PFSK-1 (cell line): ENCODE data around the gene ARHGAP25.
A peak's percentile ranks its signal among the peaks of the same experiment; 100 is the strongest.

ENCODE experiments used
- FOXP2 ChIP-seq: optimal IDR thresholded peaks from 2 replicates; pipeline ENCODE3; 2011; ENCODE audit warnings: borderline replicate concordance, control low read depth, inconsistent platforms; ENCODE audit not compliant: insufficient read depth; ENCODE audit errors: extremely low read length, extremely low read depth
- POLR2AphosphoS5 ChIP-seq: IDR thresholded peaks from 2 replicates; pipeline ENCODE4 v1.6.1; 2012; ENCODE audit warnings: low read depth, mild to moderate bottlenecking, control low read depth, low read length, moderate library complexity
- REST ChIP-seq, 2 experiments: IDR thresholded peaks; 2 replicates each; pipeline versions ENCODE4 v1.6.1 to v1.8.0; 2011 to 2012; ENCODE audit warnings: low read depth in 2 of 2, low read length in 2 of 2, control low read depth in 1 of 2, inconsistent platforms in 1 of 2, mild to moderate bottlenecking in 1 of 2, moderate library complexity in 1 of 2; ENCODE audit not compliant: insufficient read depth in 1 of 2
- SIN3A ChIP-seq: IDR thresholded peaks from 2 replicates; pipeline ENCODE4 v1.6.1; 2012; ENCODE audit warnings: mild to moderate bottlenecking, low read length, moderate library complexity, borderline replicate concordance; ENCODE audit not compliant: insufficient read depth
- TAF1 ChIP-seq: IDR thresholded peaks from 2 replicates; pipeline ENCODE4 v1.6.1; 2012; ENCODE audit warnings: low read length, control low read depth, borderline replicate concordance; ENCODE audit not compliant: insufficient read depth

The ARHGAP25 gene

GRCh38 chr2:68822207-68822872 is 87.7 kb downstream of the ARHGAP25 start:
- TF ChIP-seq POLR2AphosphoS5: no peak

- TF ChIP-seq REST (IDR thresholded peaks at IDR 0.05; ENCODE audit: insufficient read depth in 1 of 2, low read depth in 2 of 2, low read length in 2 of 2): no peak
- no peak for TF ChIP-seq POLR2AphosphoS5
- no peak for TF ChIP-seq FOXP2
- TF ChIP-seq TAF1: no peak
Observed at GRCh38 chr2:68824831-68825230, 90.2 kb downstream of the ARHGAP25 start.

DNA sequence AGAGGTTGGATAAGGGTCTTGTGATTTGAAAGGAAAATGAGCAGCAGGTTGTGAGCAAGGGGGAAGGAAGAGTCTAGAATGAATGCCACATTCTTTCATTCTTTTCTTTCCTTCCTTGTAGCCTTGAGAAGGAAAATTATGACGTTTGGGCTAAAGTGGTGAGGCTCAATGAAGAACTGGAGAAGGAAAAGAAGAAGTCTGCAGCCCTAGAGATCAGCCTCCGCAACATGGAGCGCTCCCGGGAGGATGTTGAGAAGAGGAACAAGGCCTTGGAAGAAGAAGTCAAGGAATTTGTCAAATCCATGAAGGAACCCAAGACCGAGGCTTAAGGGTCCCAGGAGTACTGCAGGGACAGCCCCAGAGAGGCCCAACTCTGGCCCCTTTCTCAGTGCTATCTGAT is 91.3 kb downstream of the ARHGAP25 start:
- TF ChIP-seq SIN3A (no peak), TAF1 (no peak), REST (IDR thresholded peaks at IDR 0.05; ENCODE audit: insufficient read depth in 1 of 2, low read depth in 2 of 2, low read length in 2 of 2) (no peak), POLR2AphosphoS5 (no peak), FOXP2 (no peak)

DNA sequence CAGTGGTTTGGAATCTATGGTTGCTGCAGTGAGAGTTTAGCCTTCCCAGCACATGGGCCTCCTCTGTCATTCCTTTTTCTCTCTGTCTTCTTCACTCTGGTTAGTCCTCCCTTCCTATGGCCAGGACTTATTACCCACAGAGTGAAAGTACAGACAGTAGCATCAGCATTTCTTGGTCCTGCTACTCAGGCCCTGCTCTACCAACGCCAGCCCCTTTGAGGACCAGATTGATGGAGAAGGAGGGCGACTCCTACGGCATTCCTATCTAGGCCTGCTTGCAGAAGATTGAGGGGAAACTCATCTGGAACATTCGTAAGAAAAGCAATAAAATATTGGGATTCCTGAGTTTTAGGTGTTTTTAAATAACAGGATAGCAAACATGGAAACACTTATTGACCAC is 93.1 kb downstream of the ARHGAP25 start:
- TF ChIP-seq TAF1 (no peak), POLR2AphosphoS5 (no peak), FOXP2 (no peak), REST (IDR thresholded peaks at IDR 0.05; ENCODE audit: insufficient read depth in 1 of 2, low read depth in 2 of 2, low read length in 2 of 2) (no peak), SIN3A (no peak)

DNA sequence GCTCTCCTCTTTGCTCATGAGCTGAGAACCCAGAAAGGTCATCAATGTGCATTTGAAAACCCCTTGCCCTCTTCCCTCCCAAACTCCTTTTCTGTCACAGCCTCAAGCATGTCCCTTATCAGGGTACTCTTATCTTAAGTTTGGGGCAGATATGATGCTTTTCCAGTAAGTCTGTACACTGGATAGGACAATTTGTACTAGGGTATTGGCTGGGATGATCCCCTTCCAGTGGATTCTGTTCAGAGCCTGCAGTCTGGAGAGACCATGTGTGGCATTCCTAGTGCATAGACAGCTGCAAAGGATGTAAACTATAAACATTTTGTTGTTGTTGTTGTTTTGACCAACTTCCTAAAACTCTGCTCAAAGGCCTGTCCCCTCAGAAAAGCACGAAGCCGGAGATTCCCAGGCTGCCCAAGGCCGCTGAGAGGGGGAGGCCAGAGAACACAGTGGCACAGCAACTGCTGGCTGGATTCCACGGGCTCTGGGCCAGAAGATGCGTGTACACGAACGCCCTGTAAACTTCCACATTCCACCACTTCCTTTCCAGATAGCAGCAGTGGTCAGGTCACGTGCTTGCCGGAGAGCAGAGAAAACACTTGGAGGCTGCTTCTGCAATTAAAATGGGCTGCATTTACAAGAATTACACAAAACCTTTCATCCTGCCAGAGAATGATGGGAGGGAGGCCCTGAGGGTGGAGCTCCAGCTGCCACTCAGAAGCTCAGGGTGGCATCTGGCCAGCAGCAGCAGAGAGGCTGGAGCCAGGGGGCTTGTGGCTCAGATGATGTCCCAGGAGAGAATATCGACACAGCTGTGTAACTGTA is 94.5 kb downstream of the ARHGAP25 start:
- TF ChIP-seq REST (IDR thresholded peaks at IDR 0.05; ENCODE audit: insufficient read depth in 1 of 2, low read depth in 2 of 2, low read length in 2 of 2) (no peak), FOXP2 (peak; percentile 99)
